WTC11 (cell line): Measurements from ENCODE around the gene PTPN3.

Experiments used
- CTCF ChIP-seq: fragments of 200-600 bp; IDR thresholded peaks from 2 replicates; pipeline ENCODE4 v1.8.0; 2022; ENCODE audit warnings: antibody characterized with exemption
- FOXP1 ChIP-seq: sonication (generic); formaldehyde crosslinking; IDR thresholded peaks from 2 replicates; pipeline ENCODE4 v1.8.0; 2022; ENCODE audit warnings: missing genetic modification reagents, mild to moderate bottlenecking, moderate library complexity, borderline replicate concordance

GRCh38 chr9:109466623-109467590, 31.2 kb downstream of the PTPN3 start:
- no peak for TF ChIP-seq CTCF
- no peak for TF ChIP-seq FOXP1
